BE2C (cell line): ENCODE data around the gene SOAT1.

Experiments used
- DNase-seq: peaks from one replicate; pipeline ENCODE4 v3.0.0-alpha.2; 2020
- H3K27me3 ChIP-seq: fragments of 250-450 bp; sonication (Bioruptor Pico); 2 replicates; pipeline ENCODE4 v1.5.1; 2020; ENCODE audit warnings: mild to moderate bottlenecking
- H3K36me3 ChIP-seq: fragments of 250-450 bp; sonication (Bioruptor Pico); 2 replicates; pipeline ENCODE4 v1.5.1; 2020; ENCODE audit warnings: mild to moderate bottlenecking
- H3K4me1 ChIP-seq: fragments of 250-450 bp; sonication (Bioruptor Pico); 2 replicates; pipeline ENCODE4 v1.5.1; 2020
- H3K4me3 ChIP-seq: 2 replicates; pipeline ENCODE4 v1.5.1; 2011; ENCODE audit warnings: low read depth, low read length
- H3K9me3 ChIP-seq: fragments of 250-450 bp; sonication (Bioruptor Pico); 2 replicates; pipeline ENCODE4 v1.5.1; 2020
- TF ChIP-seq, protein P1 (sequence below): IDR thresholded peaks from 2 replicates; pipeline ENCODE4 v1.5.1; 2012; ENCODE audit warnings: mild to moderate bottlenecking, low read depth, low read length

Gene SOAT1

DNA sequence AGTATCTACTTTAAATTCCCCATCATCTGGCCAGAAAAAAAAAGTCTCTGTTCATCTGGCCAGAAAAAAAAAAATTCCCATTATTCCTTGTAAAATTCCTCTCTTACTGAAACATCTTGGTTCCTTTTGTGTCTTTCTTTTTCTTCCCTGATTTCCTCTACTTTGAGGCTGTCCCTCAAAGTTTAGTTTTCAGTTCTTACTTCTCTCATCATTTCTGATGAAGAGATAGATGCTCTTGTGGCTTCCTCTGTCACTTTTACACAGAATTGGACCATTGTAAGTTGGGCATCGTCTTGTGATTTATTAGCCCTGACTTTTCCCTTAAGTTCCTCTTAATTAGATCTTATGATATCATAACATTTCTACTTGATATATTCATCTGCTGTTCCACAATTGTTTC is 6.5 kb downstream of the SOAT1 start:
- TF ChIP-seq, protein P1, sequence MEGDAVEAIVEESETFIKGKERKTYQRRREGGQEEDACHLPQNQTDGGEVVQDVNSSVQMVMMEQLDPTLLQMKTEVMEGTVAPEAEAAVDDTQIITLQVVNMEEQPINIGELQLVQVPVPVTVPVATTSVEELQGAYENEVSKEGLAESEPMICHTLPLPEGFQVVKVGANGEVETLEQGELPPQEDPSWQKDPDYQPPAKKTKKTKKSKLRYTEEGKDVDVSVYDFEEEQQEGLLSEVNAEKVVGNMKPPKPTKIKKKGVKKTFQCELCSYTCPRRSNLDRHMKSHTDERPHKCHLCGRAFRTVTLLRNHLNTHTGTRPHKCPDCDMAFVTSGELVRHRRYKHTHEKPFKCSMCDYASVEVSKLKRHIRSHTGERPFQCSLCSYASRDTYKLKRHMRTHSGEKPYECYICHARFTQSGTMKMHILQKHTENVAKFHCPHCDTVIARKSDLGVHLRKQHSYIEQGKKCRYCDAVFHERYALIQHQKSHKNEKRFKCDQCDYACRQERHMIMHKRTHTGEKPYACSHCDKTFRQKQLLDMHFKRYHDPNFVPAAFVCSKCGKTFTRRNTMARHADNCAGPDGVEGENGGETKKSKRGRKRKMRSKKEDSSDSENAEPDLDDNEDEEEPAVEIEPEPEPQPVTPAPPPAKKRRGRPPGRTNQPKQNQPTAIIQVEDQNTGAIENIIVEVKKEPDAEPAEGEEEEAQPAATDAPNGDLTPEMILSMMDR, result no peak
- Histone ChIP-seq H3K4me3 (no peak overlapping the region), H3K36me3 (peaks cover 3% of the 10 kb centered on the region; the same call in 1 of the 2 replicates), H3K27me3 (no peaks in the 10 kb centered on the region), H3K9me3 (no peaks in the 10 kb centered on the region), H3K4me1 (no peaks in the 10 kb centered on the region)
- DNase-seq, result no peak

DNA sequence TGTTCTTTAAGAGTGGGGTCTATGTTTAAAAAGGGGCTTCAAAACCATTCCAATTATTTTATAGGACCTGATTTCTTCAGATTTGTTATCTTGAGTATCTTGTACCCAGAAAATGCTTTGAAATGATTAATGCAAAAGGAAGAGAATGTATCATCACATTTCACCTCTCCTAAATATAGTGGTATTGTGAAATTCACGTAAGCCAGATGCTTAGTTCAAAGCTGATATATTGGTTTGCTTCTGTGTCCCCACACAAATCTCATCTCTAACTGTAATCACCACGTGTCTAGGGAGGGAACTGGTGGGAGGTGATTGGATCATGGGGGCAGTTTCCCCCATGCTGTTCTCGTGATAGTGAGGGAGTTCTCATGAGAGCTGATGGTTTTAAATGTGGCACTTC is 8.5 kb downstream of the SOAT1 start:
- TF ChIP-seq, protein P1, result no peak
- Histone ChIP-seq H3K9me3 (no peaks in the 10 kb centered on the region), H3K27me3 (no peaks in the 10 kb centered on the region), H3K36me3 (peaks cover 3% of the 10 kb centered on the region; the same call in 1 of the 2 replicates), H3K4me3 (no peak overlapping the region), H3K4me1 (no peaks in the 10 kb centered on the region)
- no peak for DNase-seq

DNA sequence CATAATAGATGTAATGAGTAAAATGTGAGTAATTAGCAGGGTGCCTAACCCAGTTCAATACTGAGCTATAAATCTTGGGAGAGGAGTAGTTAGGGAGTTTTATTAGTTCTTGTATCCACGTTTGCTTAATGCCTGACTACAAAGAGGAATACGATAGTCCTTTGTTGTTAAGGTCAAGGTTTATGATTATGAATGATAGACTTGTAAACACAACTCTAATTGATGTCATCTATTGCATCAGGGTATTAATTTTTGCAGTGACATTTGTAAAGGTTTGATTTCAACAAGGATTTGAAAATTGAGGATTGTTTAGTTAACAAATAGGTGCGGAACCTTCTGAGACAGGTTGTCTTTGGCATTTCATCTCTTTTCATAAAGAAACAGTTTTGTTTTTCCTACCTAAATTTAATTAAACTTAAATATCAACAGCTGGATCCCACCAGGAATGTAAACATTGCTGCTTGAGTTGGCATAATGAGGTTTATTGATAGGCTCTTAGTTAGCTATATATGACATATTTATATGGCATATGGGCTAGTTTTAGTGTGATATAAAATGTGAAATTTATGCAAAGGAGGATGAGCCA is 9.7 kb downstream of the SOAT1 start:
- Histone ChIP-seq H3K36me3 (peaks cover 3% of the 10 kb centered on the region; the same call in 1 of the 2 replicates), H3K9me3 (no peaks in the 10 kb centered on the region), H3K27me3 (no peaks in the 10 kb centered on the region), H3K4me3 (no peak overlapping the region), H3K4me1 (no peaks in the 10 kb centered on the region)
- DNase-seq, result no peak
- TF ChIP-seq, protein P1, result no peak

DNA sequence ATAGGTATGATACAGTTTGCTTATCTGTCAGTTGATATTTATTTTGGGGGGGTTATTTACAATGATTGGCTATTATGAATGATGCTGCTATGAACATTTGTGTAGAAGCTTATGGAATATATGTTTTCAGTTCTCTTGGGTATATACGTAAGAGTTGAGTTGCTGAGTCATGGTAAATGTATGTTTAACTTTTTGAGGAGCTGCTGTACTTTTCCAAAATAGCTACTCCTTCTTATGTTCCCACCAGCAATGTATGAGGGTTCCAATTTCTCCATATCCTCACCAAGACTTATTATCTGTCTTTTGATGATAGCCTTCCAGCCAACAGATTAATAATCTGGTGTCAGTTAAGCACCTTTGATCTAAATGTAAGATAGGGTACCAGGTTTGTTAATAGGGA is 11.9 kb downstream of the SOAT1 start:
- Histone ChIP-seq H3K27me3 (no peaks in the 10 kb centered on the region), H3K9me3 (no peaks in the 10 kb centered on the region), H3K4me3 (no peak overlapping the region), H3K36me3 (peaks cover 3% of the 10 kb centered on the region; the same call in 1 of the 2 replicates), H3K4me1 (no peaks in the 10 kb centered on the region)
- TF ChIP-seq, protein P1, result no peak
- DNase-seq, result no peak

DNA sequence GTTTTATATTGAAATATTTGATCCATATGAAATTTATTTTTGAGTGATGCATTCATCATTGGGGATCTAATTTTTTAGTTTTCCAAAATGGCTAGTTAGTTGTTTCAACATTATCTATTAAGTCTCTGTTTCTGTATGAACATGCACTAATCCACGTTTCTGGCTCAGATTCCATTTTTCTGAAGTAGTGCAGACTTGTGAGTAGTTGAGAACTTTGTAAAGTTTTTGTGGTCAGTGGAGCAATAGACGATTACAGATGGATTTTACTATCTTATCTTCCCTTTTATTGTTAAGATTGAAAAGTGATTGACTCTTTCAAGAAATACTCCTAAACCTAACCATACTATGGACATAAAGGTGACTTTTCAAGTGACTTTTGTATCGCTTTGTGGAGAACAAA is 16.7 kb downstream of the SOAT1 start:
- TF ChIP-seq, protein P1, result no peak
- Histone ChIP-seq H3K9me3 (no peaks in the 10 kb centered on the region), H3K27me3 (no peaks in the 10 kb centered on the region), H3K4me3 (no peak overlapping the region), H3K4me1 (no peaks in the 10 kb centered on the region), H3K36me3 (no peaks in the 10 kb centered on the region; the same call in 1 of the 2 replicates)
- no peak for DNase-seq

DNA sequence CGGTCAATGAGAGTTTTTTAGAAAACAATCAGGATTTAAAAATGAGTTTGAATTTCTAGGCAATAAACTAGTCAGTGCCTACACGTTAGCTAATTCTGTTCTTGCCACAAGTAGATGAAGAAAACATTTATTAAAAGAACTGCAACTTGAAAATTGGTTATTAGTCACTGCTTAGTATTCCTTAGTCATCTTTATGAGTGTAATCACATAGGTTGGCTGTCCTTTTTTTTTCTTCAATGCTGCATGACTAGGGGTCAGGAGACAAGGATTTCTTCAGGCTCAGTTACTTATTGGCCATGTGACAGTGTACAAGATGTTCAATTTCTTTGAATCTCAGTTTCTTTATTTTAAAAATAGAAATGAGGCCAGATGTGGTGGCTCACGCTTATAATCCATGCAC is 17.1 kb downstream of the SOAT1 start:
- TF ChIP-seq, protein P1, result no peak
- H3K4me1 ChIP-seq, result no peaks in the 10 kb centered on the region
- H3K27me3 ChIP-seq, result no peaks in the 10 kb centered on the region
- H3K36me3 ChIP-seq, result no peaks in the 10 kb centered on the region; the same call in 1 of the 2 replicates
- no peak for DNase-seq
- no peaks in the 10 kb centered on the region for H3K9me3 ChIP-seq
- H3K4me3 ChIP-seq, result no peak overlapping the region
